Lower lobe of right lung (tissue), 2 donors: ENCODE measurements around the gene VAC14. TPM values are rescaled to one million over a fixed set of nuclear protein-coding genes. Genes with fewer than 3 reads are reported as not detected.
A peak's percentile ranks its signal among the peaks of the same experiment; 100 is the strongest.

Experiments used
- ATAC-seq, 2 donors: fragments of 200-7000 bp; cut with Tn5 transposase; one replicate each; pipeline ENCODE4 v1.9.1; 2020 to 2022; ENCODE audit warnings: mild to moderate bottlenecking in 2 of 2, moderate library complexity in 2 of 2
- DNase-seq: peaks from one replicate; pipeline ENCODE4 v3.0.0-alpha.2; 2020
- H3K27ac ChIP-seq: fragments of 200-600 bp; one replicate; pipeline ENCODE4 v1.8.0; 2022
- H3K27me3 ChIP-seq: fragments of 200-600 bp; one replicate; pipeline ENCODE4 v1.8.0; 2022; ENCODE audit warnings: low read depth
- H3K36me3 ChIP-seq: fragments of 200-600 bp; one replicate; pipeline ENCODE4 v1.8.0; 2022; ENCODE audit warnings: mild to moderate bottlenecking
- H3K4me1 ChIP-seq: fragments of 200-600 bp; one replicate; pipeline ENCODE4 v1.8.0; 2022
- H3K4me3 ChIP-seq: fragments of 200-600 bp; one replicate; pipeline ENCODE4 v1.8.0; 2022; ENCODE audit warnings: mild to moderate bottlenecking
- H3K9me3 ChIP-seq: fragments of 200-600 bp; one replicate; pipeline ENCODE4 v1.8.0; 2022
- intact Hi-C: fragments of 100-400 bp; cut with DNase I; formaldehyde crosslinking; loops from one replicate; pipeline ENCODE4 v1.11.0; 2022
- total RNA-seq: library from RNA; stranded (reverse); fragmentation: NEBNext Ultra II Directional; extraction: Animal tissue kit (Norgen Biotek cat#: 25700); gene quantifications from one replicate; pipeline ENCODE4 v1.2.1, GENCODE V29; 2021
- TF ChIP-seq, protein P1 (sequence below): fragments of 200-600 bp; IDR thresholded peaks from one replicate; pipeline ENCODE4 v1.8.0; 2022; ENCODE audit warnings: antibody characterized with exemption, mild to moderate bottlenecking
- donor health status: DM: no; HTN: yes; CAD: no; lungs with severe emphysema.

VAC14 gene
- total RNA-seq, 1 donor from 2014 or later: 49.1 TPM

DNA sequence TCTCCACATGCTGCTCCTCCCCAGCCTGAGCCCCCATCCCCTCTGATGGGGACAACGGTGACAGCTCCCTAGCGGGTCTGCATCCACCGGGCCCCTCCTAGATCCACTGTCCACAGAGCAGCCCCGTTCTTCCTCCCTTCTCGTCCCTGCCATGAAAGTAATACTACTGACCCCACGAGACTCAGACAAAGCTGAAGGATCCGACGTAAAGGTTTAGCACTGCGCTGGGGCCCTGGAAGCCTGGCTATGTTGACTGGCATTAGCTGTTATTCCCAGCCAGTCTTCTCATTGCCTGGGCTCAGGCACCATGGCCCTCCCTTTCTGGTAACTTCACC, 30.7 kb downstream of the VAC14 start:
- no peaks in the 10 kb centered on the region for H3K9me3 ChIP-seq
- no peak overlapping the region for H3K4me3 ChIP-seq
- ATAC-seq (no peak), DNase-seq (no peak)
- intact Hi-C loops: no loop called here
- H3K36me3 ChIP-seq: peaks cover 68% of the 10 kb centered on the region
- TF ChIP-seq, protein P1, sequence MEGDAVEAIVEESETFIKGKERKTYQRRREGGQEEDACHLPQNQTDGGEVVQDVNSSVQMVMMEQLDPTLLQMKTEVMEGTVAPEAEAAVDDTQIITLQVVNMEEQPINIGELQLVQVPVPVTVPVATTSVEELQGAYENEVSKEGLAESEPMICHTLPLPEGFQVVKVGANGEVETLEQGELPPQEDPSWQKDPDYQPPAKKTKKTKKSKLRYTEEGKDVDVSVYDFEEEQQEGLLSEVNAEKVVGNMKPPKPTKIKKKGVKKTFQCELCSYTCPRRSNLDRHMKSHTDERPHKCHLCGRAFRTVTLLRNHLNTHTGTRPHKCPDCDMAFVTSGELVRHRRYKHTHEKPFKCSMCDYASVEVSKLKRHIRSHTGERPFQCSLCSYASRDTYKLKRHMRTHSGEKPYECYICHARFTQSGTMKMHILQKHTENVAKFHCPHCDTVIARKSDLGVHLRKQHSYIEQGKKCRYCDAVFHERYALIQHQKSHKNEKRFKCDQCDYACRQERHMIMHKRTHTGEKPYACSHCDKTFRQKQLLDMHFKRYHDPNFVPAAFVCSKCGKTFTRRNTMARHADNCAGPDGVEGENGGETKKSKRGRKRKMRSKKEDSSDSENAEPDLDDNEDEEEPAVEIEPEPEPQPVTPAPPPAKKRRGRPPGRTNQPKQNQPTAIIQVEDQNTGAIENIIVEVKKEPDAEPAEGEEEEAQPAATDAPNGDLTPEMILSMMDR: no peak
- no peak overlapping the region for H3K27ac ChIP-seq
- H3K27me3 ChIP-seq: no peaks in the 10 kb centered on the region
- peaks cover 7% of the 10 kb centered on the region for H3K4me1 ChIP-seq

DNA sequence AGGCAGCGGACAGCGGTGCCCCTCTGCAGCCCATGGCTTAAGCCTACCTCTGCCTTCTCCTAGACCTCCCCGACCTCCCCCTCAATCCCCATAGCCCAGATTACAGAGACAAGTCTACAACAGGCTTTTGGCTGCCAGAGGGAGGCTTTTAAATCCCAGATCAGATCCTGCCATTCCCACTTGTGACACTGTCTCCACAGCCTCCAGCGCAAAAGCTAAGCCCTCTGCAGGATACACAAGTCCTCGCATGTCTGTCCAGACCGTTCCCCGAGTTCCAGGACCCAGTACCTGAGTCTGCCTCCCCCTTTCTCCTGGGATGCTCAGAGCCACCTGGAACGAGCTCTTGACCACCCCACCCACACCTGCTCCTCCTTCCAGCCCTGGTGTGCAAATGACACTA, 31.2 kb downstream of the VAC14 start:
- H3K4me3 ChIP-seq: no peak overlapping the region
- H3K27ac ChIP-seq: no peak overlapping the region
- H3K27me3 ChIP-seq: no peaks in the 10 kb centered on the region
- DNase-seq (no peak), ATAC-seq (no peak)
- H3K36me3 ChIP-seq: peaks cover 65% of the 10 kb centered on the region
- H3K9me3 ChIP-seq: no peaks in the 10 kb centered on the region
- H3K4me1 ChIP-seq: peaks cover 7% of the 10 kb centered on the region
- TF ChIP-seq, protein P1: no peak
- intact Hi-C loops: no loop called here

DNA sequence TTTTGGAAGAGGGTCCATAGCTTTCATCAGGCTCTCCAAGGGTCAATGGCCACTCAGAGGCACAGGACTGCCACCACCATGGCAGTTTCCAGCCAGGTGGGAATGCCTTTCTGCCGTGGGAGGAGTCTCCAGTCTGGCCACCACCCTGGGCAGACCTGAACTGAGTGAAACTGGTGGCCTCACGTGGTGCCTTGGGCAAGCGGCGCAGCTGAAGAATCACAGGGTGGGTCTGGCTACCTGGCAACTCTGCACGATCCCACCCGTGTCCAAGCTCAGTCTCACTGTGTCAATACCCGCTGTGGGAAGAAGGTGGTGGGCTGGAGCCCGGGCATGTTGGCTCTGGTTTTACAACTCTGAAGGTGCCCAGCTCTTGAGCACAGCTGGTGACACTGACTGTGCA, 31.8 kb downstream of the VAC14 start:
- DNase-seq: no peak
- no peak overlapping the region for H3K4me3 ChIP-seq
- H3K4me1 ChIP-seq: peaks cover 7% of the 10 kb centered on the region
- H3K27me3 ChIP-seq: no peaks in the 10 kb centered on the region
- H3K27ac ChIP-seq: no peak overlapping the region
- TF ChIP-seq, protein P1: no peak
- H3K36me3 ChIP-seq: peaks cover 61% of the 10 kb centered on the region
- ATAC-seq: no peak
- H3K9me3 ChIP-seq: no peaks in the 10 kb centered on the region
- intact Hi-C loops: no loop called here

DNA sequence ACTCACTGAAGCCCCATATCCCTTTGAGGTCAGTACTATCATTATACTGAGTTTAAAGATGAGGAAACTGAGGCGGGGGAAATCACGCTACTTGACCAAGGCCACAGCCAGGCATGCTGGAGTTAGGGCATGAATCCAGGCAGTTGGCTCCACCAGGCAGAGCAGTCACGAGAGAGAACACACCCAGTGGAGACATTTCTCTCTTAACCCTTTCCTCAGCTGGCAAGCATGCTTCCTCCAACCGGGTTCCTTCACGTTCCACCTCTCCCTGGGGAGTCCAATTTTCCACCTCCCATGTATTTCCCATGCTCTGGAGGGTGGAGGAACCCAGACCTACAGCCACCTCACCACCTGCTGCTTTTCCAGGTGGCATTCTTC, 32.8 kb downstream of the VAC14 start:
- ATAC-seq (no peak), DNase-seq (no peak)
- Histone ChIP-seq H3K9me3 (no peaks in the 10 kb centered on the region), H3K27ac (no peak overlapping the region), H3K4me1 (peaks cover 7% of the 10 kb centered on the region), H3K27me3 (no peaks in the 10 kb centered on the region), H3K36me3 (peaks cover 60% of the 10 kb centered on the region), H3K4me3 (no peak overlapping the region)
- TF ChIP-seq, protein P1: no peak
- intact Hi-C loops: no loop called here

DNA sequence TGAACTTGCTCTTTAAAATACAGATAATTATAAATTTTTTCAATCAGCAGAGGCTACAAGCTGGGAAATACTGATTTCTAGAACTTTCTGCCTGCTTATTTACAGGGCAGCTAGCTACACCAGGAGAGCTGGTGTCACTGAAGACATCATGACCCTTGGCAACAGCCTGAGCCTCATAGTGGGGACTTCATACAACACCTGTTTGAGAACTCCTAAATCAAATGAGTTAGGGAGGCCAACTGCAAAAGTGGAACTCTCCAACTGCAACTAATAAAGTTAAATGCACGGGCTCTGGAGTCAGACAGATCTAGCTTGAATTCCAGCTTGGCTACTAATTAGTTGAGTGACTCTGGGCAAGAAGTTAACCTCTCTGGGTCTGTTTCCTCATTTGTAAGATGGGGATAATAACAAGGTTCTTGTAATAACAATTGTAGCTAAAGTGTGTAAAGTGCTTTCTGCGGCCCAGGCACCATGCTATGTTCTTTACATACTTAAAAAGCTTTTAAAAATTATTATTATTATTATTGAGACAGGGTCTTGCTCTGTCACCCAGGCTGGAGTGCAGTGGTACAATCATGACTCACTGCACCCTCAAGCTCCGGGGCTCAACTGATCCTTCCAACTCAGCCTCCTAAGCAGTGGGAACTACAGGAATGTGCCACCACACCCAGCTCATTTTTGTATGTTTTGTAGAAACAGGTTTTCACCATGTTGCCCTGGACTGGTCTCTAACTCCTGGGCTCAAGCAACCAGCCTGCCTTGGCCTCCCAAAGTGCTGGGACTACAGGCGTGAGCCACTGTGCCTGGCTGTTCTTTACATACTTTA, 33.4 kb downstream of the VAC14 start:
- Histone ChIP-seq H3K27me3 (no peaks in the 10 kb centered on the region), H3K27ac (no peak overlapping the region), H3K9me3 (no peaks in the 10 kb centered on the region), H3K36me3 (peaks cover 62% of the 10 kb centered on the region), H3K4me1 (peaks cover 7% of the 10 kb centered on the region), H3K4me3 (no peak overlapping the region)
- TF ChIP-seq, protein P1: no peak
- intact Hi-C loops: no loop called here
- no peak for DNase-seq
- peak; percentile 6 to 23 for ATAC-seq
